Esophagus muscularis mucosa (tissue), 4 donors: ENCODE data around the gene CRKL. TPM values are rescaled to one million over a fixed set of nuclear protein-coding genes. Genes with fewer than 3 reads are reported as not detected.
"Not testable (repeated sequence)": the region's sequence is repeated elsewhere in the genome, so short reads cannot be mapped to it uniquely, and the experiment has no call there.

Experiments used
- DNase-seq: peaks from one replicate; pipeline ENCODE4 v3.0.0-alpha.2; 2017; ENCODE audit errors: extremely low spot score
- H3K27ac ChIP-seq, 4 donors: fragments of 200-600 bp; sonication (generic); replicated peaks in 1 of 4; 1 replicate in 3 of 4; 2 replicates in 1 of 4; pipeline ENCODE4 v1.5.1; 2016 to 2019; ENCODE audit warnings: mild to moderate bottlenecking in 1 of 4
- H3K27me3 ChIP-seq, 4 donors: fragments of 200-600 bp; sonication (generic); one replicate each; pipeline versions ENCODE4 v1.5.1 to v1.6.0; 2016 to 2019
- H3K36me3 ChIP-seq, 4 donors: fragments of 200-600 bp; sonication (generic); one replicate each; pipeline ENCODE4 v1.5.1; 2016 to 2019
- H3K4me1 ChIP-seq, 4 donors: fragments of 200-600 bp; sonication (generic); one replicate each; pipeline ENCODE4 v1.5.1; 2016 to 2019
- H3K4me3 ChIP-seq, 4 donors: fragments of 200-600 bp; sonication (generic); 1 replicate in 2 of 4; 2 replicates in 2 of 4; pipeline ENCODE4 v1.5.1; 2016 to 2019; ENCODE audit warnings: mild to moderate bottlenecking in 4 of 4, moderate library complexity in 1 of 4
- H3K9me3 ChIP-seq, 4 donors: fragments of 200-600 bp; sonication (generic); 1 replicate in 3 of 4; 2 replicates in 1 of 4; pipeline ENCODE4 v1.5.1; 2016 to 2019
- EP300 ChIP-seq: sonication (generic); formaldehyde crosslinking; IDR thresholded peaks from one replicate; pipeline ENCODE4 v1.6.1; 2017; ENCODE audit warnings: antibody characterized with exemption
- POLR2A ChIP-seq: fragments of 450-650 bp; IDR thresholded peaks from one replicate; pipeline ENCODE4 v1.6.1; 2017; ENCODE audit warnings: antibody characterized with exemption, moderate library complexity, mild to moderate bottlenecking, low read depth
- POLR2AphosphoS5 ChIP-seq, 2 donors: sonication (generic); formaldehyde crosslinking; IDR thresholded peaks; one replicate each; pipeline ENCODE4 v1.6.1; 2017; ENCODE audit warnings: antibody characterized with exemption in 2 of 2
- WGBS: methylation state at CpG from one replicate; pipeline ENCODE4 v1.1.5; 2018; 5-methylcytosine and 5-hydroxymethylcytosine counted together
- intact Hi-C: fragments of 100-400 bp; cut with DNase I; formaldehyde crosslinking; loops from one replicate; pipeline ENCODE4 v1.15.1; 2023
- total RNA-seq, 4 donors: library from RNA; depleted of rRNA; stranded (reverse); fragments of >200 nt; gene quantifications; one replicate each; pipeline versions ENCODE4 v1.1.0 to v1.2.1, GENCODE V29; 2016
- TF ChIP-seq, protein P1 (sequence below), 3 experiments: fragments of 200-600 bp in 2 of 3; fragments of 450-650 bp in 1 of 3; sonication (generic) in 2 of 3; IDR thresholded peaks; one replicate each; pipeline ENCODE4 v1.5.1; 2017 to 2019; ENCODE audit warnings: antibody characterized with exemption in 3 of 3, mild to moderate bottlenecking in 2 of 3, moderate library complexity in 1 of 3

CRKL gene
- total RNA-seq, 4 donors from 2014 or later = 34.9 to 56.2 (median 47.9) TPM

- intact Hi-C loops = loop anchor here (10.0 kb wide), 1 partner anchor 76 kb away; the partner anchor contains the start of gene AIFM3
- Histone ChIP-seq H3K9me3 (no peaks in the 10 kb centered on the region), H3K4me1 (peaks cover 6 to 12% (median 8%) of the 10 kb centered on the region in 4 donors), H3K27me3 (no peaks in the 10 kb centered on the region), H3K36me3 (peaks cover 0 to 55% (median 47%) of the 10 kb centered on the region in 4 donors), H3K27ac (no peak overlapping the region), H3K4me3 (no peak overlapping the region)
- 87% methylated on average over 6 of the region's 6 CpGs for WGBS
- DNase-seq = no peak
- TF ChIP-seq POLR2AphosphoS5 (IDR thresholded peaks at IDR 0.05) (no peak), POLR2A (no peak), EP300 (no peak)
- TF ChIP-seq, protein P1, sequence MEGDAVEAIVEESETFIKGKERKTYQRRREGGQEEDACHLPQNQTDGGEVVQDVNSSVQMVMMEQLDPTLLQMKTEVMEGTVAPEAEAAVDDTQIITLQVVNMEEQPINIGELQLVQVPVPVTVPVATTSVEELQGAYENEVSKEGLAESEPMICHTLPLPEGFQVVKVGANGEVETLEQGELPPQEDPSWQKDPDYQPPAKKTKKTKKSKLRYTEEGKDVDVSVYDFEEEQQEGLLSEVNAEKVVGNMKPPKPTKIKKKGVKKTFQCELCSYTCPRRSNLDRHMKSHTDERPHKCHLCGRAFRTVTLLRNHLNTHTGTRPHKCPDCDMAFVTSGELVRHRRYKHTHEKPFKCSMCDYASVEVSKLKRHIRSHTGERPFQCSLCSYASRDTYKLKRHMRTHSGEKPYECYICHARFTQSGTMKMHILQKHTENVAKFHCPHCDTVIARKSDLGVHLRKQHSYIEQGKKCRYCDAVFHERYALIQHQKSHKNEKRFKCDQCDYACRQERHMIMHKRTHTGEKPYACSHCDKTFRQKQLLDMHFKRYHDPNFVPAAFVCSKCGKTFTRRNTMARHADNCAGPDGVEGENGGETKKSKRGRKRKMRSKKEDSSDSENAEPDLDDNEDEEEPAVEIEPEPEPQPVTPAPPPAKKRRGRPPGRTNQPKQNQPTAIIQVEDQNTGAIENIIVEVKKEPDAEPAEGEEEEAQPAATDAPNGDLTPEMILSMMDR (IDR thresholded peaks at IDR 0.05) = no peak
These were observed 28.0 kb upstream of the CRKL start for GRCh38 chr22:20889025-20889704.

DNA sequence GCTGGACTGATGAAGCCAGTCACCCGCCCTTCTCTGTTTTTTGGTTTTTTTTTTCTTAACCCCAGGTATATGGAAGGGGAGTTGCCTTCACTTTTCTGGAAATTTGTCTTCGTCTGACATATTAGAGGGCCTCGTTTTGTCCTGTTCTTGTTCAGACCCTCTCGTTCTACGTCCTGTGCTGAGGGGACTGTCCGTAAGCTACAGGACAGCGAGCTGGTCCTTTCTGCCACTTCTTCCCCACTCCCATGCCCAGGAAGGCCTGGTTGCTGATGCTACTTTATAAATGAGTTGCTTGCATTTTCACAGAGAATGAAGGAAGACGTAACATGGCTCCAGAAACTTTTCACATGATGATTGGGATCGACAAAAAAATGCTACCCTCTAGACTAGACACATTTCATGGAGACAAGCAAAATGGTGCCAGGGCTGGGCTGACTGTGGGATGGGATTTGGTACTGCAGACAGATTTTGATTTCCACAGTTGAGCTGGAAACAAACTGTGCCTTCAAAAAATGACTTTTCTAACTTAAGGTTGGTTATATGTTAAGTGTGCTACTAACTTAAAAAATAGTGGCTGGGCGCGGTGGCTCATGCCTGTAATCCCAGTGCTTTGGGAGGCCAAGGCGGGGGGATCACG lies 27.2 kb upstream of the CRKL start:
- Histone ChIP-seq H3K9me3 (no peaks in the 10 kb centered on the region), H3K27me3 (no peaks in the 10 kb centered on the region), H3K36me3 (peaks cover 0 to 46% (median 40%) of the 10 kb centered on the region in 4 donors), H3K27ac (no peak overlapping the region), H3K4me1 (peaks cover 6 to 12% (median 8%) of the 10 kb centered on the region in 4 donors), H3K4me3 (no peak overlapping the region)
- TF ChIP-seq, protein P1 (IDR thresholded peaks at IDR 0.05) = no peak
- TF ChIP-seq POLR2AphosphoS5 (IDR thresholded peaks at IDR 0.05) (no peak), POLR2A (no peak), EP300 (no peak)
- intact Hi-C loops = loop anchor here (10.0 kb wide), 1 partner anchor 75 kb away; the partner anchor contains the start of gene AIFM3
- WGBS = 92% methylated on average over 12 of the region's 13 CpGs
- no peak for DNase-seq

DNA sequence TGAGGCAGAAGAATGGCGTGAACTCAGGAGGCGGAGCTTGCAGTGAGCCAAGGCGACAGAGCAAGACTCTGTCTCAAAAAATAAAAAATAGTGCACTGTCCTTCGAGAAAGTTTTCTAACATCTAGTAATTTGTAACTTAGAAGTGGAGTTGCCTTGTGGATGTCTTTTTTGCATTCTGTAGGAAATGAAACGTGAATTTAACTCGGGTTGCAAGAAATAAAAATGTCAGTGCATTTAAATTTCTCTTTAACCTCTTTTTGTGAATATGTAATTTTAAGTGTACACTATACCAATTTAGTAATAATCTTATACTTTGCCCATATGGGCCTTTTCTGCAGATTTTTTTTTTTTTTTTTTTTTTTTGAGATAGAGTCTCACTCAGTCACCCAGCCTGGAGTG lies 26.2 kb upstream of the CRKL start:
- WGBS = 91% methylated on average over 6 of the region's 6 CpGs
- Histone ChIP-seq H3K27me3 (no peaks in the 10 kb centered on the region), H3K27ac (no peak overlapping the region), H3K36me3 (peaks cover 0 to 42% (median 36%) of the 10 kb centered on the region in 4 donors), H3K4me1 (peaks cover 0 to 3% (median under 1%) of the 10 kb centered on the region in 4 donors), H3K4me3 (no peak overlapping the region), H3K9me3 (no peaks in the 10 kb centered on the region)
- no peak for TF ChIP-seq POLR2AphosphoS5 (IDR thresholded peaks at IDR 0.05)
- TF ChIP-seq POLR2A = no peak
- no peak for TF ChIP-seq EP300
- TF ChIP-seq, protein P1 (IDR thresholded peaks at IDR 0.05) = no peak
- intact Hi-C loops = no loop called here
- no peak for DNase-seq

- intact Hi-C loops = not testable (repeated sequence)
These were observed 19.5 kb upstream of the CRKL start for GRCh38 chr22:20897737-20898136.

DNA sequence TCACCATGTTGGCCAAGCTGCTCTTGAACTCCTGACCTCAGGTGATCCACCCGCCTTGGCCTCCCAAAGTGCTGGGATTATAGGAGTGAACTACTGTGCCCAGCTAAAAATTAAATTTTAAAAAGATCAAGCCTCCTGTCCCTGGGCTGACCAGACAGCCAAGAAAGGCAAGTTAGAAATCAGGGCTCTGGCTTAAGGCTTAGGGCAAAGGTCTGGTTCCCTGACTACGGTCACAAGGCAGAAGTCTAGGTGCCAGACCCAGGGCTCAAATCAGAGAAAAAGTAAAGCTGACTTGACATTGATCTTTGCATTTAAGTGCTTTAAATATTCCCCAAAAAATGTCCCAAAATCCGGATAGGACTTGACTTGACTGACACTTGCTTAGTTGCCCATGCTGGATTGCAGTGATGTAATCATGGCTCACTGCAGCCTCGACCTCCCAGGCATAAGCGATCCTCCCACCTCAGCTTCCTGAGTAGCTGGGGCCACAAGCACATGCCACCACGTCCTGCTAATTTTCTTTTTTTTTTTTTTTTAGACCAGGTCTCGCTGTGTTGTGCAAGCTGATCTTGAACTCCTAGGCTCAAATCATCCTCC lies 17.3 kb upstream of the CRKL start:
- no peaks in the 10 kb centered on the region for H3K27me3 ChIP-seq
- no peaks in the 10 kb centered on the region for H3K9me3 ChIP-seq
- H3K27ac ChIP-seq = no peak overlapping the region
- H3K36me3 ChIP-seq = no peaks in the 10 kb centered on the region
- TF ChIP-seq EP300 (no peak), POLR2A (no peak), POLR2AphosphoS5 (IDR thresholded peaks at IDR 0.05) (no peak)
- TF ChIP-seq, protein P1 (IDR thresholded peaks at IDR 0.05) = no peak
- no peak overlapping the region for H3K4me3 ChIP-seq
- 81% methylated on average over 7 of the region's 7 CpGs for WGBS
- DNase-seq = no peak
- no peaks in the 10 kb centered on the region for H3K4me1 ChIP-seq
- intact Hi-C loops = no loop called here

More at GRCh38 chr22:20897737-20898136, 19.5 kb upstream of the CRKL start:
- WGBS = 92% methylated on average over 6 of the region's 7 CpGs
- H3K27me3 ChIP-seq, H3K36me3 ChIP-seq, H3K4me1 ChIP-seq, DNase-seq, H3K27ac ChIP-seq, H3K4me3 ChIP-seq, H3K9me3 ChIP-seq: not testable (repeated sequence)

DNA sequence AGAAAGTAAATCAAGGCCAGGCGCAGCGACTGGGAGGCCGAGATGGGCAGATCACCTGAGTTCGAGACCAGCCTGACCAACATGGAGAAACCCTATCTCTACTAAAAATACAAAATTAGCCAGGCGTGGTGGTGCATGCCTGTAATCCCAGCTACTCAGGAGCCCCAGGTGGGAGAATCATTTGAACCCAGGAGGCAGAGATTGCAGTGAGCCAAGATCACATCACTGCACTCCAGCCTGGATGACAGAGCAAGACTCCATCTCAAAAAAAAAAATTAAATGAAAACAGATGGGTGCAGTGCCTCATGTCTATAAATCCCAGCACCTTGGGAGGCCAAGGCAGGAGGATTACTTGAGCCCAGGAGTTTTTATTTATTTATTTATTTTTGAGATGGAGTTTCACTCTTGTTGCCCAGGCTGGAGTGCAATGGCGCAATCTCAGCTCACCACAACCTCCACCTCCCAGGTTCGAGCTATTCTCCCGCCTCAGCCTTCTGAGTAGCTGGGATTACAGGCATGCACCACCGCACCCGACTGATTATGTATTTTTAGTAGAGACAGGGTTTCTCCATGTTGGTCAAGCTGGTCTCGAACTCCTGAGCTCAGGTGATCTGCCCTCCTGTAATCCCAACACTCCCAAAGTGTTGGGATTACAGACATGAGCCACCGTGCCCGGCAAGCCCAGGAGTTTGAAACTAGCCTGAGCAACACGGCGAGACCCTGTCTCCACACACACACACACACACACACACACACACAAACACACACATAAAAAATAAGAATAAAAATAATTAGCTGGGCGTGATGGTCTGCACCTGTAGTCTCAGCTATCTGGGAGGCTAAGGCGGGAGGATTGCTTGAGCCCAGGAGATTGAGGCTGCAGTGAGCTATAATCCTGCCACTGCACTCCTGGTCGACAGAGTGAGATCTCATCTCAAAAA lies 15.8 kb upstream of the CRKL start:
- DNase-seq, H3K27ac ChIP-seq, H3K4me3 ChIP-seq, H3K36me3 ChIP-seq, intact Hi-C loops, H3K4me1 ChIP-seq, H3K9me3 ChIP-seq, H3K27me3 ChIP-seq: not testable (repeated sequence)
- WGBS = 94% methylated on average over 18 of the region's 18 CpGs
